ENCODE measurements around the gene ISCU.
"Not testable (repeated sequence)": the region's sequence is repeated elsewhere in the genome, so short reads cannot be mapped to it uniquely, and the experiment has no call there.

The ISCU gene

GRCh38 chr12:108618079-108618952, 55.9 kb downstream of the ISCU start:
- DNase-seq (ENCODE audit: low read depth, low spot score) = peak; percentile 70

GRCh38 chr12:108618953-108619274, 56.5 kb downstream of the ISCU start:
- DNase-seq (ENCODE audit: low read depth, low spot score) = not testable (repeated sequence)

Data from iPS DF 19.7 (cell line).